Hypothalamus (tissue), 51 donors: ENCODE results near the gene SLC12A2.

Experiments used
- DNase-seq, 51 donors: peaks; one replicate each; lab custom pipeline; 2025; lab: John Stamatoyannopoulos, UW

Gene SLC12A2

GRCh38 chr5:128093368-128093767 lies 9.8 kb downstream of the SLC12A2 start:
- DNase-seq: no peak

GRCh38 chr5:128097224-128097623 lies 13.7 kb downstream of the SLC12A2 start:
- DNase-seq: no peak

DNA sequence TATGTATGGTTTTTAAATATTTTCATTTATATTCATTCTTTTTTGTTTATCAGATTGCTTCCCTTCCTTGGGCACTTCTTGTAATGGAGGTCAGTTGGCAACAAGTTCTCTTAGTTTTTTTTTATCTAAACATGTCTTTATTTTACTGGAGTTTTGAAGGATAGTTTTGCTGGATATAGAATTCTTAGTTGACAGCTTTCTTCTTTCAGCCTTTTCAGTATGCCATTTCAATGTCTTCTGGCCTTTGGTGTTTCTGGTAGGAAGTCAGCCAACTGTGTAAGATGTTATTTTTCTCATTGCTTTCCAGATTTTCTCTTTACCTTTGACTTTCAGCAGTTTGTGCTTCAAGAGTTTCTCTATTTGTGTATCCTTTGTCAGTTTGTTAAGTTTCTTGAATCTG lies 14.2 kb downstream of the SLC12A2 start:
- no peak for DNase-seq

DNA sequence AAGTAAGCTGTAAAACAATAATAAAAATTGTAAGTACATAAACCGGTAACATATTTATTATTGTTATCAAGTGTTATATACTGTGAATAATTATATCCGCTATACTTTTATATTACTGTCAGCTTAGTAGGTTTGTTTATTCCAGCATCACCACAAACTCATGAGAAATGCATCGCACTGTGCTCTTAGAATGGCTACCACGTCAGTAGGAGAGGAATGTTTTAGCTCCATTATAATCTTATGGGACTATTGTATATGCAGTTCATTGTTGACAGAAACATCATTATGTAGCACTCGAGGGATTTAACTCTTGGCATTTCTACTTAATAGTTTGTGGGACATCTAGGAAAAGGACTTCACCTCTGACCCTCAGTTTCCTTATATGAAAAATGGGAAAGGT lies 16.4 kb downstream of the SLC12A2 start:
- DNase-seq: no peak

DNA sequence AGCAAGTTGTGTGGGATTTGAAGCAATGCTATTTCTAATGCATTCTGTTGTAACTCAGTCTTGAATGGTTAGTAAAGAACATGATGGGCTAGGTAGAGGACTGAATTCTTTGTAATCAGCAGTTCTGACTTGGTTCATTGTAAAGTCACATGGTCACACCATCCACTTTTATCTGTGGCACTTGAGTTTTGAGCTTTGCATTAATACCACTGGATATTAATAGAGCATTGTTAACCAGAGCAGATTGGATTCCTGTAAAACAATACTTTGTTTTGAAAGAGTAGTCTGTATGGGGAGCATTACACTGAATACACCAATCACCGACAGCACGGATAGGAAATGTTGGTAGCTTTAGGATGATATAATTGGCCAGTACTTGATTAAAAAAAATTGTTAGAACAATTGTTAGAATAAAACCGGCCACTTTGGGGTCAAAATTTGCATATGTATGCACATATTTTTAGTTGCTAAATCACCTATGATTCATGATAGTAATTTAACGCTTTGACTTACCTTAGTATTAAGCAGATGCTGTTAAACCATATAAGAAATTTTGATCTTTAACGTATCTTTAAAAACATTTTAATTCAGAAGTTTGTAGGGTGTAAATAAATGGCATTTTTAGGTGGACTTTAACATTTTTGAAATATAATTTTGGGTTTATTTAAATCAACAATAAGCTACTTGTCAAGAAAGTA lies 17.4 kb downstream of the SLC12A2 start:
- DNase-seq: peak in 3 of 51 donors; percentile 10 to 24 (median 16)

GRCh38 chr5:128101676-128102075 lies 18.1 kb downstream of the SLC12A2 start:
- no peak for DNase-seq

- DNase-seq: no peak
Observed at GRCh38 chr5:128105203-128105602, 21.6 kb downstream of the SLC12A2 start.

DNA sequence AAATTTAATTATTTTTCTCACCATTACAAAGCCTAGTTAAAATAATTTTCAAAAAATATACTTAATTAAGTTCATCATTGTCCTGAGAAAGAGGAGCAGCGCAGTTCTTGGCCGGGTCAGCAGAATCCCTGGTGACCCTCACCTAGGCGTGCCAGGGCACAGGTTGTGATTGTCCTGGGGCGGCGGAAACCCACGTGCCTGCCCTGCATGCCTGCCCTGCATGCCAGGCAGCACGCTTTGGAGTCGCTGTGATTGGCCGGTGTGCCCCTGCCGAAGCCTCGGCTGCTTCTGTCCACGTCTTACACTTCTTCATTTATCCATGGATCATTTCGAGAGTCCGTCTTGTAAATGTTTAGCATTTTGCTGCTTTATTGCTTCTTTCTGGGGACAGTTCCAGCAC lies 25.6 kb downstream of the SLC12A2 start:
- DNase-seq: peak in 1 of 51 donors; percentile 1

GRCh38 chr5:128109766-128110165 lies 26.2 kb downstream of the SLC12A2 start:
- DNase-seq: no peak

- no peak for DNase-seq
Observed at GRCh38 chr5:128111818-128112448, 28.4 kb downstream of the SLC12A2 start.

GRCh38 chr5:128116445-128116844 lies 32.9 kb downstream of the SLC12A2 start:
- DNase-seq: no peak

DNA sequence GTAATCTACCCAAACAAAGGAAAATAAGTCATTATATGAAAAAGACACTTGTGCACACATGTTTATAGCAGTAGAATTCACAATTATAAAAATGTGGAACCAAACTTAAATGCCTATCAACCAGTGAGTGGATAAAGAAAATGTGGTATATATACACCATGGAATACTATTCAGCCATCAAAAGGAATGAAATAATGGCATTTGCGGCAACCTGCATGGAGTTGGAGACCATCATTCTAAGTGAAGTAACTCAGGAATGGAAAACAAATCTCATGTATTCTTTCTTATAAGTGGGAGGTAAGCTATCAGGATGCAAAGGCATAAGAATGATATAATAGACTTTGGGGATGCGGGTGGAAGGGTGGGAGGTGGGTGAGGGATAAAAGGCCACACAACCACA lies 34.6 kb downstream of the SLC12A2 start:
- DNase-seq: no peak

GRCh38 chr5:128121651-128122050 lies 38.1 kb downstream of the SLC12A2 start:
- no peak for DNase-seq

- DNase-seq: no peak
Observed at GRCh38 chr5:128123936-128124335, 40.4 kb downstream of the SLC12A2 start.

DNA sequence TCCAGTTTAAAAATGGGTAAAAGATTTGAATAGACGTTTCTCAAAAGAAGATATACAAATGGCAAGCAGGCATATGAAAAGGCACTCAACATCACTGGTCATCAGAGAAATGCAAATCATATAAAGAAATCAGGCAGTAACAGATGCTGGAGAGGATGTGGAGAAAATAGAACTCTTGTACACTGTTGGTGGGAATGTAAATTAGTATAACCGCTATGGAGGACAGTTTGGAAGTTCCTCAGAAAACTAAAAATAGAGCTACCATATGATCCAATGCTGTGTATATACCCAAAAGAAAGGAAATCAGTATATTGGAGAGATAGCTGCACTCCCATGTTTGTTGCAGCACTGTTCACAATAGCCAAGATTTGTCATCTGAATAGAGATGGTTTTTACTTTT lies 42.7 kb downstream of the SLC12A2 start:
- no peak for DNase-seq

GRCh38 chr5:128132499-128132898 lies 48.9 kb downstream of the SLC12A2 start:
- DNase-seq: no peak

DNA sequence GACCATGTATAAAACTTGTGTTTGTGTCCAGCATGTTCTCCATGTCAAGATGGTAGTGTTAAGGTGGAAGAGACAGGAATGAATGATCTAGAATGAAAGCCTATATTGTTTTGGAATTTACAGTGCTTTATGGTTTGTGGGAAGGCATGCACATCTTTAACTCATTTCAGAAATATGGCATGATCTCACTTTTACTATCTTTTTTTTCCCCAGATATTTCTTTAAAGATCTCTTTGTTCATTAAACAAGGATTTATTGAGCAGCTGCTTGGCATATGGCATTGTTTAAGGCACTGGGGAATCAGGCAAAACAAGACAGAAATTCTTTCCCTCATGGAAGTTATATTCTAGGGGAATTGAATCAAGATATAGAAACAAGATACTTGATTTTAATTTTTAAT lies 51.7 kb downstream of the SLC12A2 start:
- DNase-seq: no peak

GRCh38 chr5:128143911-128144310 lies 60.3 kb downstream of the SLC12A2 start:
- DNase-seq: peak in 2 of 51 donors; percentile 12 to 14

GRCh38 chr5:128144491-128144890 lies 60.9 kb downstream of the SLC12A2 start:
- DNase-seq: peak in 2 of 51 donors; percentile 4 to 12

DNA sequence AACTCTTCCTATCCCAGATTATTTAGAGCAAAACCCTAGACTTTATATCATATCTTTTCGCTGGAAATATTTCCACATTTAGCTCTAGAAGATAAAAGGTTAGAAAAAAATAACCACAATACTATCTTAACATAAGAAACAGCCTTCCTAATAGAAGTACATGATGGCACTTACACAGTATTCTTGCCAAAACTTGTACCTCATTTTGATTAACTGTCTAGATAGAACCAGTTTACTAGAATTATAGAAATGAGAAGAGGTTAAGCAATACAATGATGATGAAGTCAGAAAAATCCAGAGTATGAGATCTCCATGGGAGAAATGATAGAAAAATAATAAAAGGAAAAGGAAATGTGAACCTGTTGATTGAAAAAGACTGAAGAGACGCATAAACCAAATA lies 63.1 kb downstream of the SLC12A2 start:
- DNase-seq: no peak

- DNase-seq: no peak
Observed at GRCh38 chr5:128154943-128155342, 71.4 kb downstream of the SLC12A2 start.

GRCh38 chr5:128155776-128156175 lies 72.2 kb downstream of the SLC12A2 start:
- no peak for DNase-seq

- DNase-seq: no peak
Observed at GRCh38 chr5:128156521-128156920, 73.0 kb downstream of the SLC12A2 start.
